Measurements from ENCODE around the gene CTNND2.

CTNND2 gene

DNA sequence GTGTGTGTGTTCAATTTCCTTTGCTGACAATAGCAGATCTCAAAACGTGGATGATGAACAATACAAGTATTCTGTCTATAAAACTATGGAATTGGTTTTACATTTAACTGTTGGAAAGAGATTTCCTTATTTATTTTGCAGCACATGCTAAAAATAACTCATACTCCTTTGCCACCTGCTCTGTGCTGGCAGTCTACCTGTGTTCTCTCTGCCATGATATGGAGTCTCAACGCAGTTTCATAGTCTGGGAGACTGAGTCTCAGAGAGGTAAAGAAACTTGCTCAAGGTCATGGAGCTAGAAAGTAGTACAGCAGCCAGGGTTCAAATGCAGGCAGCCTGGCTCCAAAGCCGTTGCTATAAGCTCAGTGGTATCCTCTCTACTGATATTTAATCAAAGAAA lies 677.2 kb downstream of the CTNND2 start:
- DNase-seq: no peak

DNA sequence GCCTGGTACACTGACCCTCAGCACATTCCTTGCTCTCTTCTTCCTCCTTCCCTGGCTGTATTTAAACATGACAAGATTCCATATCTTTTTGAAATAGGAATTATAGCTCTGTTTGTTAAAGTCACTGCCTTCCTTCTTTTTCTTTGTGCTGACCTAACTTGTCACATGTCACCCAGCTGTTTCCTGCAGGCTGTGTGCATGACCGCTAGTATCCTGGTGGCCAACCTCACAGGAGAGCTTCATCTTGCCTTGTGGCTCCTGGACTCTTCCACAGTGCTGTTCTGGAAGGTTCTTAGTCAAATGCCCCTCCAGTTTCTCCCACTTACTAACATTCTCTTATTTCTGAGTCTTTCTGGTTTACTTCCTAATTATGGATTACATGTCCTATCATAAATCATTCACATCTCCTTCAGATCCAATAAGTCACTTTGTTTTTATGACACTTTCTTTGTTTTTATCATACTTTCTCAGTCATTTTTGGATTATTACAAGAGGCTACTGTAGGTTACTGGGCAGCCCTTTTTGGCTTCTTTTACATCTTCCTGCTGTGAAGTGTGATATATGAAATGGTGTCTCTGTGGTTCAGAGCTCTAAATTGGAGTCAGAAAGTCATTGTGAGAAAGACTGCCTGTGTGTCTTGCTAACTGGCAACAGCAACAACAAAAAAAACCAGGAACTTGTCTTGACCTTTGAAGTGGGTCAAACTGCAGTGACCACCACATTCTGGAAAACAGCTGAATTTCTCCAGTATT lies 679.6 kb downstream of the CTNND2 start:
- DNase-seq: no peak

DNA sequence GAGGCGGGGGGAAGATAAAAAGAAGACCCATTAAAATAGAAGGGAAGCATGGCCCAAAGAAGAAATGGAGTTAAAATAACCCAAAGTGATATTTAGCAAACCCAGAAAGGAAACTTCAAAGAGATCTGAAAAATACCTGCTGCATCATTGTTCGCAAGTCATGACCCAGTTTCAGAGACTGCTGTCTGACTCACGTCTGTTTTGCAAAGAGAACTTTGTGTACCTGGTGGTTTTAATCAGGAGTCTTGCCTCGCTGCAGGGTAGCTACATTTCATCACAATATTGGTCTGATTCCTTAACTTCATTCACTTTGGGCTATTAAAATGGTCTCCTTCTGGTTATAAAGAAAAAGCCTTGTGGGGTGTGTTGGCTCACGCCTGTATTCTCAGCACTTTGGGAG lies 682.1 kb downstream of the CTNND2 start:
- DNase-seq: no peak

- DNase-seq: no peak
Measured at GRCh38 chr5:11214864-11215644, 689.2 kb downstream of the CTNND2 start.

GRCh38 chr5:11212706-11213105 lies 691.5 kb downstream of the CTNND2 start:
- DNase-seq: no peak

- no peak for DNase-seq
Measured at GRCh38 chr5:11197726-11198125, 706.5 kb downstream of the CTNND2 start.

DNA sequence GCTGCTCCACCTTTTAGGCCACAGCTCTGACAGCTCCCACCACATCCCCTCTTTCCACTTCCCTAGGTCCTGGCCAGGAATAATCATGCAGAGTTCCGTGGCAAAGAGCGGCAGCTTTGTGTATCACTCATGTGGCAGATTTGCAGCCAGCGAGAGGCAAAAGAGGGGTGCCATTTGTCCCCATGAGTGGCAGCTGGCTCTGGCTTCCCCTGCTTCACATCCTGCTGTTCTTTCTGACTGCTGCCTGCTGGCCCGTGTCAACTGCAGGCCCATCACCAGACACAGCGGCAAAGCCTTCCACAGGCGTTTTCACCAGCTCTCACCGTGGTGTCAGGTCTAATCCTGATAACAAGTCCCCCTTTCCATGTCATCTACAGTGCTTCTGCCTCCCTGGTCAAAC lies 712.6 kb downstream of the CTNND2 start:
- DNase-seq: no peak

DNA sequence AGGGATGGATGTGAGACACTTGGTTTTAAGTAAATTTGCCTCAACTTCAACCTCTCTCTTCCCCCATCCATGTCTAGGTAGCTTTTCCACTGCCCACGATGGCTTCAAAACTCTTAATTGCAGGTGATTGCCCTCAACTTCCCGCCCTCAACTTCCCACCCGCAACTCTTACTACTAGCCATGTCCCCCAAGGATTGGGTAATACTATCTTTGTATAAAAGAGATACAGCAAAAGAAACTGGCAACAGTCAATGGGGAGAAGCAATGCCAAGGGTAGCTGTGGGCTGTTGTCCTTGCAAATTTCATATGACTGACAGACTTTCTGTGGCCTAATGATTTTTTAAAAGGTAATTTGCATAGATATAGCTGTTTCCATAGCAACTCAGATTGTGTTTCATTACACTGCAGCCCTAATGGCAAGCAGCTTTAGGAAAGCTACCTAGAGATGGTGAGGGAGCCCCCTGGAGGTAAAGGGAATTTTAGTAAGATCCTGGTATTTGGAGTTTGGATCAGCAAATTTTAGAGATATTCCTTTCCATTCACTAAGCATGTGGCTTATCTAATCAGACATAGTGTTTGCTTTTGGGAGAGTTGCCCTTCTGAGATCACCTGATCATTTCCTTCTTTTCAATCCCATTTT lies 721.7 kb downstream of the CTNND2 start:
- peak; percentile 52 for DNase-seq

DNA sequence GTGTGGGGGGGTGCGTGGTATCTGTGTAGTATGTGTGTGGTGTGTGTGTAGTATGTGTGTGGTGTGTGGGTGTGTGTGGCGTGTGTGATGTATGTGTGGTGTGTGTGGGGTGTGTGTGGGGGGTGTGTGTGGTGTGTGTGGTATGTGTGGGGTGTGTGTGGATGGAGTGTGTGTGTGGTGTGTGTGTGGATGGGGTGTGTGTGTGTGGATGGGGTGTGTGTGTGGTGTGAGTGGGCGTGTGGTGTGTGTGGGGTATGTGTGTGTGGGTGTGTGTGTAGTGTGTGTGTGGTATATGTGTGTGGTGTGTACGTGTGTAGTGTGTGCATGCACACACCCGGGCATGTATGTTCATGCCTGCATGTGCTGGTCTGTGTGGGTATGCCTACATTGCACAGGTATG lies 722.3 kb downstream of the CTNND2 start:
- no peak for DNase-seq

GRCh38 chr5:11180890-11181289 lies 723.4 kb downstream of the CTNND2 start:
- DNase-seq: no peak

- no peak for DNase-seq
Measured at GRCh38 chr5:11177999-11178711, 726.1 kb downstream of the CTNND2 start.

GRCh38 chr5:11174591-11174990 lies 729.7 kb downstream of the CTNND2 start:
- DNase-seq: no peak

GRCh38 chr5:11172484-11172883 lies 731.8 kb downstream of the CTNND2 start:
- DNase-seq: no peak

GRCh38 chr5:11171236-11171635 lies 733.0 kb downstream of the CTNND2 start:
- DNase-seq: no peak

GRCh38 chr5:11166923-11167322 lies 737.3 kb downstream of the CTNND2 start:
- no peak for DNase-seq

DNA sequence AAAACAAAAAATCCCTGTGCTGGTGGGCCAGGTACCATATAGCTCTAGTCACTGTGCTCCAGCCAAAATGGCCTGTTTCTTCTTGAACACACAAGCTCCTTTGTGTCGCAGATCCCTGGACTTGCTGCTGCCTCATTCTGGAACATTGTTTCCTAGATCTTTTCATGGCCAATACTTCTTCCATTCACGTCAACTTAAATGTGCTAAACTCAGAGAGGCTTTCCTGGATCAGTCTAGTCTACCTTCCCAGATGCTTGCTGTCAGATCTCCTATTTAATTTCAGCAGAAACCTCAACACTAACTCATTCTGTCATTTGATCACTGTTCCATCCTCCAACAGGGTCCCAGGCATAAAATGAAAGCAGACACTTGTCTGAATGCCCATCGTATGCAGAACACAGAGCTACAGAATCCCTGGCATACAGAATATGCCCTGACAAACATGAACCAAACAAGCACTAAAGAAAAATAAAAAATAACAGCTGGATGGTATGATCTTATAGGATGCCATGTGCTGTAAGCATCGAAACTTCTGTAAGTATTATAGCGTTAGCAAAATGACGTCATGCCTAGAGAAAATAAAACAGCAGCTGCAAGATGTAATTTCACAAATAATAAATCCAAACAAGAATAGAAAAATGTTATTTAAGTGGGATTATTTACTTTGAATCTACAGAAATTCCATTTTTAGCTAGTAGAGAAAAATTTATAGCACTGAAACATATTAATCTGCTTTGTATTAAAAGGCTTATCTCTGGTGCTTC lies 739.5 kb downstream of the CTNND2 start:
- no peak for DNase-seq

- DNase-seq: no peak
Measured at GRCh38 chr5:11157132-11157531, 747.1 kb downstream of the CTNND2 start.

GRCh38 chr5:11153670-11154382 lies 750.4 kb downstream of the CTNND2 start:
- DNase-seq: peak; percentile 38

- no peak for DNase-seq
Measured at GRCh38 chr5:11152368-11152767, 751.9 kb downstream of the CTNND2 start.

DNA sequence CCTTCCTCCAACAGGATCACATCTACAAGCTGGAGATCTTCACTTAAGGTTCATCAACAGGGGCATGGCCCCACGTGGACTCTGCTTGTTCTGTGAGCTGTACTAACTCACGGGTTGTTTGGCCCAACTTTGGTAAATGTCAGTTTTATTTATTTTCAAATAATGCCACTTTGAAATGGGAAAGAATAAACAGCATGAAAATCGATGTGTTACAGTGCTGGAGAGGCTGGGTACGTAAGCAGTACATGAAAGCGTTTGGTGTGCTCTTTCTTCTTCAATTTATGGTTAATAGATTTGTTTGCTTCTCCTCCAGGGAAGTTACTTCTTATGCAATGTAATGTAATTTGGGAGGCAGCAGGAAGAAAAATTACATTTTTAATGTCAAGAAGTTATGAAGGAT lies 753.3 kb downstream of the CTNND2 start:
- DNase-seq: no peak

DNA sequence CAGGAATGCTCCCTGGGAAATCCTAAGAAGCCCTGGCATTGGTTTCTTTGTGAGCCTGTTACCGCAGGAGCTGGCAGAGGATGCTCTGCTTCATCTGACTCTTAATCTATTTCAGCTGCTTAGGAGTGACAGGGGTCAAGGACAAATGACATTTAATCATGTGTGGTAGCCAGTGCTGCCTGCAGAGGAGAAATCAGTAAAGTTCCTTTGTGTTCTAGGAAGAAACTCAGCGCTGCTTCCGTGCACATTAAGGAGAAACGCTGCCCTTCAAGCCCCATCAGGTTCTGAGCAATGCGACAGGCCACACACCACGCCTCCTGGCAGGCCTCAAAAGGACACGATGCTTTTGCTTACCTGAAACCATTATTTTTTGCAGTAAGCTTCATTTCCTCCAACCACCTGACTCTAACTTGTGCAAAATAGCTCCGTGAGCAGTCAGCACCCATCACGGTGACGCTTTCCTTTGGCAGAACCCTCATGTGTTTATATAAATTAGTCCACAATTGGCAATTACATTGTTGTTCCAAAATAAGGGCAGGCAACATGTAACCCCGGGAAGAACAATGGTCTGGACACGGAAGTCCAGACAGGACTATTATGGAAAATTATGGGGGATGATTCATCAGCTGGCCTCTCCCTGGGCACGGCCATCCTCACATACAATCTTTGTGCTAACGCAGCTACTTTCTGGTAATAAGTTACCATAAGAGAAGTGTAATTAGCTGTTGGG lies 755.3 kb downstream of the CTNND2 start:
- peak; percentile 90 for DNase-seq
